ENCODE measurements around the gene LDHAL6B. TPM values are rescaled to one million over a fixed set of nuclear protein-coding genes. Genes with fewer than 3 reads are reported as not detected.

LDHAL6B gene
- total RNA-seq, 1 donor from 2014 or later, result not detected

DNA sequence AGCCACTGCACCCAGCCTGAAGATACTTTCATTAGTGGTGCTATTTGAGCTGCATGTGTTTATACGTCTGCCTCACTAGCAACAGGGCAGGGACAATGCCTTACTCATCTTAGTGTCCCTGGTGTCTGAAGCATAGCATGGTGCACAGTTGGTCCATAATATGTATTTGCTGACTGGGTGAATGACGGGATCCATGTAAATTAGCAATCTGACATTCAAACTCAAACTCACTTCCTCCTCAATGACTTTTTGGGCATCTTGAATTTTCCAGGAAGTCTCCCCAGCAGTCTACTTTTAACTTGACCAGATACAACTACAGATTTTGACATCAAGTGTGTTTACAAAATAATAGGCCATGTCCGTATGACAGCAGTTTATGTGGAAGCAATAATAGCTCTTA is 3.0 kb upstream of the LDHAL6B start:
- H3K9me3 ChIP-seq, result no peaks in the 10 kb centered on the region
- H3K4me3 ChIP-seq, result no peak overlapping the region
- no peak for DNase-seq (ENCODE audit: extremely low spot score in 2 of 2)
- H3K27me3 ChIP-seq, result no peaks in the 10 kb centered on the region
- TF ChIP-seq POLR2A (IDR thresholded peaks at IDR 0.05), result no peak
- TF ChIP-seq, protein P1, sequence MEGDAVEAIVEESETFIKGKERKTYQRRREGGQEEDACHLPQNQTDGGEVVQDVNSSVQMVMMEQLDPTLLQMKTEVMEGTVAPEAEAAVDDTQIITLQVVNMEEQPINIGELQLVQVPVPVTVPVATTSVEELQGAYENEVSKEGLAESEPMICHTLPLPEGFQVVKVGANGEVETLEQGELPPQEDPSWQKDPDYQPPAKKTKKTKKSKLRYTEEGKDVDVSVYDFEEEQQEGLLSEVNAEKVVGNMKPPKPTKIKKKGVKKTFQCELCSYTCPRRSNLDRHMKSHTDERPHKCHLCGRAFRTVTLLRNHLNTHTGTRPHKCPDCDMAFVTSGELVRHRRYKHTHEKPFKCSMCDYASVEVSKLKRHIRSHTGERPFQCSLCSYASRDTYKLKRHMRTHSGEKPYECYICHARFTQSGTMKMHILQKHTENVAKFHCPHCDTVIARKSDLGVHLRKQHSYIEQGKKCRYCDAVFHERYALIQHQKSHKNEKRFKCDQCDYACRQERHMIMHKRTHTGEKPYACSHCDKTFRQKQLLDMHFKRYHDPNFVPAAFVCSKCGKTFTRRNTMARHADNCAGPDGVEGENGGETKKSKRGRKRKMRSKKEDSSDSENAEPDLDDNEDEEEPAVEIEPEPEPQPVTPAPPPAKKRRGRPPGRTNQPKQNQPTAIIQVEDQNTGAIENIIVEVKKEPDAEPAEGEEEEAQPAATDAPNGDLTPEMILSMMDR (IDR thresholded peaks at IDR 0.05), result no peak
- TF ChIP-seq POLR2AphosphoS5 (IDR thresholded peaks at IDR 0.05; ENCODE audit: insufficient read depth in 1 of 2, low read depth in 1 of 2), result no peak
- peaks cover 0 to 37% of the 10 kb centered on the region in 2 donors for H3K36me3 ChIP-seq
- no peak overlapping the region for H3K27ac ChIP-seq
- intact Hi-C loops (cut with DNase I), result no loop called here
- peaks cover 6% of the 10 kb centered on the region for H3K4me1 ChIP-seq

DNA sequence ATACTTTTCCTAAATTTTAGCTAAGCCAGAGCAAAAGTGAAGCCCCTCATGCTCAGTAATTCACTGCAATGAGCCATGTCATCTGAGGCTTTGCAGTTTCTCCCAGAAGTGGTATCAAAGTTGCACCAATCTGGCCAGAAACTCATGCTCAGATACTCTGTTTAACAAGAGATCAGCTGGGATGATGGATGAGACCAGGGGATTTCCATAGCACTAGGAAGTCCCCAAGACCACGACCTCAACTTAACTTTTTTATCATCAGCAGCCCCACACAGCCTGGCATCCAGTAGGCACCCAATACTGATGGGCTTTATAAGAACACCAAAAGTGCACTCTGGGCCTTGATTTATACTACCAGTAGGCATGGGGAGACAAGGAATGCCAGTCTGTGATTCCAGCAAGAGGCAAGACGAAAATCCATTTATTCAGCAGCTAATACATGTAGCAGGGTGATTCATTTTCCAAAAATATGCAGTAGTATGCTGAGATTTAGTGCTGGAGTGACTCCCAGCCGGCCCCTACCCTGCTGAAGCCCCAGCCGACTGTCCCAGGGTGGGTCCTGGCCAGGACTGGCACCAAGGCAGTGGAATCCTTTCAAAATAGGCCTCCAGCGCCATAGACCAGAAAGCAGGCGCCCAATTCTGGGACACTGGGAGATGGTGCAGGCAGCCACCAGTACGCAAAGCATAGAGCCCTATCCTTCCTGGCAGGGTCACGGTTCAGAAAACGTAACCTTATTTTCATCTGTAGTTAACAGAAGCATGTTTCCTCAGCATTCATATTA is 612 bp upstream of the LDHAL6B start:
- no peak for DNase-seq (ENCODE audit: extremely low spot score in 2 of 2)
- H3K4me1 ChIP-seq, result no peaks in the 10 kb centered on the region
- no peak overlapping the region for H3K27ac ChIP-seq
- H3K27me3 ChIP-seq, result no peaks in the 10 kb centered on the region
- intact Hi-C loops (cut with DNase I), result no loop called here
- no peak overlapping the region for H3K4me3 ChIP-seq
- peaks cover 0 to 37% of the 10 kb centered on the region in 2 donors for H3K36me3 ChIP-seq
- no peak for TF ChIP-seq POLR2AphosphoS5 (IDR thresholded peaks at IDR 0.05; ENCODE audit: insufficient read depth in 1 of 2, low read depth in 1 of 2)
- TF ChIP-seq, protein P1 (IDR thresholded peaks at IDR 0.05), result no peak
- no peak for TF ChIP-seq POLR2A (IDR thresholded peaks at IDR 0.05)
- H3K9me3 ChIP-seq, result no peaks in the 10 kb centered on the region

DNA sequence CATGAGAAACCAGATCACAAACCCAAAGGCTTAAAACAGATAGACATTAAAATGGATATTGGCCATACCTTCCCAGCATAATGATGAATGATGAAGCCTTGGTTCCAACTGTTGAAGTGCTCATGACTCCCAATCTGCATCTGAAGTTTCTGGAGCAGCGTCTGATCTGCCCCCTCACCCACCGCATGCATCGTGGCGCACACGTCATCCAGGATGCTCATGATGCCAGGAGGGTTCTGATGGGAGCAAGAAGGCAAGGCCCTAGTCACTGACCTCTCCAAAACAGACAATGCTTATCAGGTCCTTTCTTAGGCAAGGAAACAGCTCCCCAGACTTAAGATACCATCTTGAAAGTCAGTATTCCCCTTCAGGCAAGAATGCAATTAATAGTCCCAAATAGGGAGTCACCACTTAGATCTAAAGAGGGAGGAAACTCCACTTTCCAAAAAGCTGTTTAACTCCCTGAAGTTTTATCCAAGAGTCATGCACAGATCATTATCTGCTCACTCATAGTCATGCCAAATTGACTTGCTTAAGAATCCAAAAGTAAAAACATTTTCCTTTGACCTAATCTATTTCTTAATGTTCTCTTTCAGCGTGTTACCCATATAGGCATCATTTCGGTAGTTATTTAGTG is 2.1 kb downstream of the LDHAL6B start:
- Histone ChIP-seq H3K4me1 (no peaks in the 10 kb centered on the region), H3K36me3 (peaks cover 0 to 28% of the 10 kb centered on the region in 2 donors), H3K9me3 (no peaks in the 10 kb centered on the region), H3K27ac (peak overlapping the region; percentile 56), H3K27me3 (no peaks in the 10 kb centered on the region), H3K4me3 (no peak overlapping the region)
- peak in 1 of 2 donors; percentile 36 for TF ChIP-seq POLR2AphosphoS5 (IDR thresholded peaks at IDR 0.05; ENCODE audit: insufficient read depth in 1 of 2, low read depth in 1 of 2)
- TF ChIP-seq, protein P1 (IDR thresholded peaks at IDR 0.05), result no peak
- intact Hi-C loops (cut with DNase I), result no loop called here
- DNase-seq (ENCODE audit: extremely low spot score in 2 of 2), result no peak

DNA sequence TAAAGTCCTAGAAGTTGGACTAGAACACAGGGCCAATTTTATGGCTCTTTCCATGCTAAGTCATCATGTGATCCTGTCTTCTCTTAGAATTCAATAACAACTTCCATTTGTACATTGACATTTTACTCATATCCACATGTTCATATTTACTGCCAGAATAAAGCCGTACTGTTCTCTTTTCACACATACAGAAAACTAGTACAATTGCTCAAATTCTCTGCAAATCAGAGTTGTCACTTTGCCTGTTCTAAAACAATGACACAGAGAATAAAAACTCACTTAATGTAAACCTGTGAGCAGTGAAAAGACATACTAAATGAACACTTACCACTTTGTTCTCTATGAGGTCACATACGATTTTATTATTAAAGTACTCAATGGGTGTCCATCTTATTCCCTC is 3.5 kb downstream of the LDHAL6B start:
- Histone ChIP-seq H3K27ac (peak overlapping the region; percentile 25), H3K36me3 (peaks cover 0 to 19% of the 10 kb centered on the region in 2 donors), H3K27me3 (no peaks in the 10 kb centered on the region), H3K4me1 (no peaks in the 10 kb centered on the region), H3K9me3 (no peaks in the 10 kb centered on the region), H3K4me3 (no peak overlapping the region)
- TF ChIP-seq POLR2A (IDR thresholded peaks at IDR 0.05), result no peak
- TF ChIP-seq, protein P1 (IDR thresholded peaks at IDR 0.05), result no peak
- no peak for TF ChIP-seq POLR2AphosphoS5 (IDR thresholded peaks at IDR 0.05; ENCODE audit: insufficient read depth in 1 of 2, low read depth in 1 of 2)
- no peak for DNase-seq (ENCODE audit: extremely low spot score in 2 of 2)
- intact Hi-C loops (cut with DNase I), result no loop called here

DNA sequence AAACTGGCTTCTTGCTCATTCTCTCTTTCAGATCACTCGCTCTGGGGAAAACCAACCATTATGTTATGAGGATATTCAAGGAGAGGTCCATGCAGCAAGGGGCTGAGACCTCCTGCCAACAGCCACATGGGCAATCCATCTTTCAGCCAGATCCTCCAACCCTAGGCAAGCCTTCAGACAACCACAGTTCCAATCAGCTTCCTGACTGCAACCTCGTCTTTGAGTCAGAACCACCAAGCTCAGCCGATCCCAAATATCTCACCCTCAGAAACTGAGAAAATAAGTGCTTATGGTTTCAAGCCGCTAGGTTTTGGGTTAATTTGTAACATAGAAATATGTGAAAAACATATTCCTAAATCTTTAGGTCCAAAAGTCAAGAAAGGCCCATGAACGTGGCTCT is 10.3 kb downstream of the LDHAL6B start:
- Histone ChIP-seq H3K36me3 (peaks cover 0 to 8% of the 10 kb centered on the region in 2 donors), H3K27me3 (no peaks in the 10 kb centered on the region), H3K4me3 (no peak overlapping the region), H3K4me1 (no peaks in the 10 kb centered on the region), H3K9me3 (no peaks in the 10 kb centered on the region), H3K27ac (no peak overlapping the region)
- TF ChIP-seq POLR2A (IDR thresholded peaks at IDR 0.05) (no peak), POLR2AphosphoS5 (IDR thresholded peaks at IDR 0.05; ENCODE audit: insufficient read depth in 1 of 2, low read depth in 1 of 2) (no peak)
- TF ChIP-seq, protein P1 (IDR thresholded peaks at IDR 0.05), result no peak
- DNase-seq (ENCODE audit: extremely low spot score in 2 of 2), result no peak
- intact Hi-C loops (cut with DNase I), result no loop called here

All from vagina (tissue), 2 donors.